GM23338 (cell line): ENCODE data around the gene CENPK. TPM values are rescaled to one million over a fixed set of nuclear protein-coding genes. Genes with fewer than 3 reads are reported as not detected.

ENCODE experiments used
- ATAC-seq: fragments of 200-7000 bp; cut with Tn5 transposase; 3 replicates; pipeline ENCODE4 v1.9.1; 2020
- DNase-seq: peaks from one replicate; pipeline ENCODE4 v3.0.0-alpha.2; 2015; ENCODE audit warnings: low spot score
- H2AFZ ChIP-seq: fragments of 200-600 bp; sonication (generic); 2 replicates; pipeline ENCODE4 v1.8.0; 2016; ENCODE audit warnings: antibody characterized with exemption, mild to moderate bottlenecking, moderate library complexity
- H3F3A ChIP-seq: fragments of 200-600 bp; sonication (generic); replicated peaks from 2 replicates; pipeline ENCODE4 v1.8.0; 2017; ENCODE audit warnings: antibody characterized with exemption, mixed run types, low read depth
- H3K27ac ChIP-seq: fragments of 200-600 bp; sonication (generic); 2 replicates; pipeline ENCODE4 v1.6.1; 2016; ENCODE audit warnings: low read depth
- H3K27me3 ChIP-seq: fragments of 200-600 bp; sonication (generic); 2 replicates; pipeline ENCODE4 v1.8.0; 2016; ENCODE audit warnings: mild to moderate bottlenecking, mixed run types, moderate library complexity; ENCODE audit not compliant: insufficient read depth
- H3K36me3 ChIP-seq: fragments of 200-600 bp; sonication (generic); 2 replicates; pipeline ENCODE4 v1.8.0; 2016; ENCODE audit warnings: mild to moderate bottlenecking; ENCODE audit not compliant: insufficient read depth
- H3K4me1 ChIP-seq: fragments of 200-600 bp; sonication (generic); 2 replicates; pipeline ENCODE4 v1.8.0; 2016; ENCODE audit warnings: mild to moderate bottlenecking, moderate library complexity; ENCODE audit not compliant: insufficient read depth
- H3K4me2 ChIP-seq: fragments of 200-600 bp; sonication (generic); 2 replicates; pipeline ENCODE4 v1.7.1; 2017; ENCODE audit warnings: mixed run types
- H3K4me3 ChIP-seq: fragments of 200-600 bp; sonication (generic); 2 replicates; pipeline ENCODE4 v1.6.1; 2016; ENCODE audit warnings: mixed run types
- H3K79me2 ChIP-seq: fragments of 200-600 bp; sonication (generic); replicated peaks from 2 replicates; pipeline ENCODE4 v1.8.0; 2017; ENCODE audit warnings: mild to moderate bottlenecking; ENCODE audit not compliant: insufficient read depth
- H3K9me2 ChIP-seq: fragments of 200-600 bp; sonication (generic); 2 replicates; pipeline ENCODE4 v1.8.0; 2017; ENCODE audit not compliant: insufficient read depth
- H4K20me1 ChIP-seq: fragments of 200-600 bp; sonication (generic); replicated peaks from 2 replicates; pipeline ENCODE4 v1.8.0; 2017; ENCODE audit warnings: mild to moderate bottlenecking; ENCODE audit not compliant: insufficient read depth
- H3K27ac Mint-ChIP-seq: 2 replicates; pipeline ENCODE4 v1.8.0; 2020; ENCODE audit warnings: inconsistent platforms, mild to moderate bottlenecking, moderate library complexity, mixed read lengths
- H3K27me3 Mint-ChIP-seq: 3 replicates; pipeline ENCODE4 v1.8.0; 2022; ENCODE audit warnings: low read depth, mild to moderate bottlenecking, moderate library complexity, mixed read lengths, inconsistent platforms; ENCODE audit not compliant: insufficient read depth, poor library complexity
- H3K36me3 Mint-ChIP-seq: 3 replicates; pipeline ENCODE4 v1.8.0; 2021; ENCODE audit warnings: low read depth, mild to moderate bottlenecking, inconsistent platforms, moderate library complexity, mixed read lengths
- H3K4me1 Mint-ChIP-seq: 3 replicates; pipeline ENCODE4 v1.8.0; 2020; ENCODE audit warnings: mild to moderate bottlenecking, inconsistent platforms, mixed read lengths
- H3K4me3 Mint-ChIP-seq: 3 replicates; pipeline ENCODE4 v1.8.0; 2021; ENCODE audit warnings: moderate library complexity, mild to moderate bottlenecking, inconsistent platforms, mixed read lengths
- H3K9me3 Mint-ChIP-seq: 3 replicates; pipeline ENCODE4 v1.8.0; 2020; ENCODE audit warnings: moderate library complexity, mild to moderate bottlenecking, inconsistent platforms, mixed read lengths
- CREB1 ChIP-seq: fragments of 250-450 bp; sonication (Bioruptor Pico); IDR thresholded peaks from 2 replicates; pipeline ENCODE4 v1.5.0; 2020; ENCODE audit warnings: low read depth, mild to moderate bottlenecking, moderate library complexity
- CTCF ChIP-seq, 2 experiments: fragments of 200-600 bp in 1 of 2; sonication (generic) in 1 of 2; conservative IDR thresholded peaks; 2 replicates each; pipeline versions ENCODE4 v1.5.1 to v1.6.1; 2016 to 2017; ENCODE audit warnings: antibody characterized with exemption in 2 of 2, low read depth in 2 of 2, mild to moderate bottlenecking in 2 of 2, moderate library complexity in 1 of 2
- ETS1 ChIP-seq: IDR thresholded peaks from 2 replicates; pipeline ENCODE4 v1.6.1; 2016; ENCODE audit warnings: antibody characterized with exemption
- EZH2 ChIP-seq: fragments of 200-600 bp; sonication (generic); IDR thresholded peaks from one replicate; pipeline ENCODE4 v1.8.0; 2017; ENCODE audit warnings: antibody characterized with exemption, mild to moderate bottlenecking, low read depth; ENCODE audit not compliant: unreplicated experiment
- EZH2phosphoT487 ChIP-seq: fragments of 200-600 bp; sonication (generic); IDR thresholded peaks from one replicate; pipeline ENCODE4 v1.8.1; 2018; ENCODE audit warnings: antibody characterized with exemption; ENCODE audit not compliant: unreplicated experiment
- JUNB ChIP-seq: IDR thresholded peaks from one replicate; pipeline ENCODE4 v1.6.1; 2016; ENCODE audit warnings: antibody characterized with exemption; ENCODE audit not compliant: unreplicated experiment
- NANOG ChIP-seq: IDR thresholded peaks from 2 replicates; pipeline ENCODE4 v1.6.1; 2016; ENCODE audit warnings: antibody characterized with exemption, borderline replicate concordance
- POLR2AphosphoS5 ChIP-seq: IDR thresholded peaks from 2 replicates; pipeline ENCODE4 v1.6.1; 2016; ENCODE audit warnings: antibody characterized with exemption, low read depth
- REST ChIP-seq: IDR thresholded peaks from one replicate; pipeline ENCODE4 v1.6.1; 2018; ENCODE audit warnings: antibody characterized with exemption; ENCODE audit not compliant: unreplicated experiment
- STAT1 ChIP-seq: IDR thresholded peaks from one replicate; pipeline ENCODE4 v1.6.1; 2016; ENCODE audit warnings: antibody characterized with exemption; ENCODE audit not compliant: unreplicated experiment
- ZNF114 ChIP-seq: fragments of 250-450 bp; sonication (Bioruptor Pico); IDR thresholded peaks from 2 replicates; pipeline ENCODE4 v1.5.0; 2020; ENCODE audit warnings: mild to moderate bottlenecking, moderate library complexity
- ZNF331 ChIP-seq: fragments of 250-450 bp; sonication (Bioruptor Pico); IDR thresholded peaks from 2 replicates; pipeline ENCODE4 v1.5.0; 2020; ENCODE audit warnings: low read depth, mild to moderate bottlenecking, moderate library complexity
- ZNF462 ChIP-seq: fragments of 250-450 bp; sonication (Bioruptor Pico); IDR thresholded peaks from 2 replicates; pipeline ENCODE4 v1.5.0; 2020; ENCODE audit warnings: mild to moderate bottlenecking, moderate library complexity
- polyA plus RNA-seq: library from polyadenylated mRNA; unstranded; fragments of >200 nt; fragmentation: Nextera tagmentation; extraction: Ambion mirVana; gene quantifications from 2 replicates; pipeline ENCODE4 v1.2.1, GENCODE V29; 2016
- total RNA-seq: library from RNA; depleted of rRNA; stranded (reverse); fragments of >200 nt; shearing (Covaris generic); gene quantifications from 2 replicates; pipeline ENCODE4 v1.2.3, GENCODE V29; 2014

The CENPK gene
- total and polyA plus RNA-seq, 2 experiments from 2014 or later = 50.2 to 137 TPM

- Histone ChIP-seq H3K79me2 (peaks cover 67% of the 10 kb centered on the region), H3K36me3 (peaks cover 4% of the 10 kb centered on the region; the same call in 1 of the 2 replicates)
Observed at GRCh38 chr5:65563777-65564176, 809 bp upstream of the CENPK start.

More at GRCh38 chr5:65563777-65564176, 809 bp upstream of the CENPK start:
- Mint-ChIP-seq H3K36me3 (peaks cover 6% of the 10 kb centered on the region), H3K9me3 (no peaks in the 10 kb centered on the region), H3K27ac (peak overlapping the region; percentile 98), H3K4me3 (peak overlapping the region; percentile 92), H3K27me3 (peaks cover 4% of the 10 kb centered on the region), H3K4me1 (peaks cover 11% of the 10 kb centered on the region)
- peak overlapping the region; percentile 97 for H3K27ac ChIP-seq
- peaks cover 4% of the 10 kb centered on the region; the same call in 1 of the 2 replicates for H4K20me1 ChIP-seq
- no peaks in the 10 kb centered on the region for H3F3A ChIP-seq
- DNase-seq = peak; percentile 2
- peak overlapping the region; percentile 82 for H3K4me3 ChIP-seq
- ATAC-seq = no peak
- TF ChIP-seq CREB1 (CRISPR knock-in tag) = no peak
- no peak for TF ChIP-seq ZNF462
- no peak for TF ChIP-seq NANOG
- TF ChIP-seq POLR2AphosphoS5 = no peak
- TF ChIP-seq ETS1 = no peak
- TF ChIP-seq REST = no peak
- TF ChIP-seq EZH2phosphoT487 = no peak
- no peak for TF ChIP-seq ZNF331 (CRISPR knock-in tag)
- no peak for TF ChIP-seq ZNF114 (CRISPR knock-in tag)
- TF ChIP-seq JUNB = no peak
- TF ChIP-seq CTCF (conservative IDR thresholded peaks at IDR 0.05; ENCODE audit: low read depth in 2 of 2) = no peak
- no peak for TF ChIP-seq EZH2
- no peak for TF ChIP-seq STAT1
- H3K4me2 ChIP-seq = peak overlapping the region; percentile 83
- no peaks in the 10 kb centered on the region for H3K9me2 ChIP-seq
- H3K4me1 ChIP-seq = peaks cover 11% of the 10 kb centered on the region
- H3K27me3 ChIP-seq = no peaks in the 10 kb centered on the region
- peak overlapping the region; percentile 80 for H2AFZ ChIP-seq
